Stimulated activated CD4-positive, alpha-beta T cell treated with anti-CD3 and anti-CD28 coated beads, Interleukin-1b, Interleukin-23, amount 100 ng/mL, for 4 hours (primary cell): ENCODE measurements around the gene RNFT2.
"Not testable (repeated sequence)": the region's sequence is repeated elsewhere in the genome, so short reads cannot be mapped to it uniquely, and the experiment has no call there.

Experiments used
- DNase-seq, 2 donors: peaks; one replicate each; pipeline ENCODE4 v3.0.0-alpha.2; 2020; ENCODE audit warnings: low read depth in 2 of 2

The RNFT2 gene

DNA sequence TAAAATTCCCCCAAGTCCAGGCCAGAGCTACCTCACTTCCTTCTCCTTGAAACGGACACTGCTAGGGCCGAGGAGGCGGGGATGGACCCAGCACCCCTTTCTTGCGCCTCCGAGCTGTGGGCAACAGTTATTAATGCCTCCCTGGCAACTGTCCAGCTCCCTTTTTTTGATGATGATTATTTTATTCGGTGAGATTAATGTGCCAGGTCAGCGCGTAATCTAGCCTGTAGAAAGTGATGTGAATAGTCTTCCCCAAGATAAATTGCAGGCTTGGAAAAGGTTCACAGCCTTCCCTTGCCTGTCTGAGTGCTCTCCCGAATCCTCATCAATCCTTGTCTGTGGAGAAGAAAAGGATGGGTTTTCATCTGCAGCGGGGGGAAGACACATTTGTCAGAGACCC, 54.3 kb downstream of the RNFT2 start:
- no peak for DNase-seq

GRCh38 chr12:116794725-116795124, 56.6 kb downstream of the RNFT2 start:
- no peak for DNase-seq

DNA sequence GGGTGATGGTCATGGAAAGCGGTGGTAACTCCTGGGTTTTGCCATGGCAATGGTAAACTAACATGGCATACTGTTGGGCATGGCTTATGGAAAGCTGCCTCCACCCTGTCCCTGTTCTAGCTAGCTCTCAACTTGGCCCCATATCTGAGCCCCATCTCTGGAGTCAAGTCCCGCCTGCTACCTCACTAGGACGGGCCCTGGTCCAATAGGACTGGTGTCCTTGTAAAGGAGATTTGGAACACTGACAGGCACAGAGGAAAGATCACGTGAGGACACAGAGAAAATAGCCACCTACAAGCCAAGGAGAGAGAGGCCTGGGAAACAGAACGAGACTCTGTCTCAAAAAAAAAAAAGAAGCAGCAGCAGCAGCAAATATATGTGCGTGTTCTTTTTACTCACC, 59.8 kb downstream of the RNFT2 start:
- DNase-seq = no peak

- DNase-seq = no peak
These were observed 60.6 kb downstream of the RNFT2 start for GRCh38 chr12:116798719-116799118.

DNA sequence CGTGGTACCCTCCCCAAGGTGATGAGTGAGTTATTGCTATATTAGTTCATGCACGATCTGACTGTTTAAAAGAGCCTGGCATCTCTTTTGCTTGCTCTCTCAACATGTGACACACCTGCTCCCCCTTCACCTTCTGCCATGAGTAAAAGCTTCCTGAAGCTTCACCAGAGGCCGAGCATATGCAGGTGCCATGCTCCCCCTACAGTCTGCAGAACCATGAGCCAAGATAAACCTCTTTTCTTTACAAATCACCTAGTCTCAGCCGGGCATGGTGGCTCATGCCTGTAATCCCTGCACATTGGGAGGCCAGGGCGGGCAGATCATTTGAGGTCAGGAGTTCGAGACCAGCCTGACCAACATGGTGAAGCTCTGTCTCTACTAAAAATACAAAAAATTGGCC, 61.8 kb downstream of the RNFT2 start:
- no peak for DNase-seq

DNA sequence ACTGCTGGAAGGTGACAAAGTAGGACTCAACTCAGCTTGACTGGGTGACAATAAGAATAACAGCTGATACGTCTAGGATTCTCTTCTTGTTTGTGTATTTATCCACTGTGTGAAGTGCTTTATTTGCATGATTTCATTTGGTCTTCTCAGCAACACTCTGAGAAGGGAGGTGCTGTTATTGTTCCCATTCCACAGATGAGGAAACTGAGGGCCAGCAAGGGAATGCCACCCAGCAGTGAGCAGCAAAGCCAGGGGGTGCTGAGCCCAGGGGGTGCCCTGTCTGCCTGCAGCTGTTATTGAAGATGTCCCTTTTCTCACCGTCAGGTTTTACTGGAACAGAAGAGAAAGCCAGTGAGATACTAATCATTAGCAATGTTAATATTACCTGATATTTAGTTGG, 62.8 kb downstream of the RNFT2 start:
- DNase-seq = no peak

- DNase-seq = no peak
These were observed 63.9 kb downstream of the RNFT2 start for GRCh38 chr12:116802018-116802417.

DNA sequence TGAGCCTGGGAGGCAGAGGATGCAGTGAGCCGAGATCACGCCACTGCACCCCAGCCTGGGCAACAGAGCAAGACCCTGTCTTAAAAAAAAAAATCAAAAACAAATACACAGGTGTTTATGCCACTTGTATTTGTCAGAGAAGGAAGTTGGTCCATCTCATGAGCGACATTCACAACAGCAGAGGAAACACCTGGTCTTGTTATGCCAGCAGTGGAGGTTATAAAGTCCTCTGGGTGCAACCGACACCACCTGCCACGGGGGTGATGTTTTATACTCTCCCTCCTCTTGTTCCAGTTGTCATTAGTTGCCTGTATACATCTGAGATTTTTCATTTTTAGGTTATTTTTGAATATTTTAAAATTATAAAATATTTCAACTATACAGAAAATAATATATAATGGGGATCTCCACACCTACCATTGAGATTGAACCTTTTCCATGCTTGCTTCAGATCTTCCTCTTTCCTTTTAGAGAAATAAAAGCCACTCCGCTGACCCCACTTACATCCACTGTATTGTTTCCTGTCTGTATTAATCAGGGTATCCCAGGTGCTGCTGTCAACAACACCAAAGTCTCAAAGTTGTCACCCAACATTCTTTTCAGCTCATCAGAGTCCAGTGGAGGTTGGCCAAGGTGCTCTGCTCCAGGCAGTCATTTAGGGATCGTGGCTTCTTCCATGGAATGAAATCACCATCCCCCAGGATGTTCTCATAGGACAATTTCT, 65.1 kb downstream of the RNFT2 start:
- no peak for DNase-seq

GRCh38 chr12:116804051-116804450, 65.9 kb downstream of the RNFT2 start:
- no peak for DNase-seq

DNA sequence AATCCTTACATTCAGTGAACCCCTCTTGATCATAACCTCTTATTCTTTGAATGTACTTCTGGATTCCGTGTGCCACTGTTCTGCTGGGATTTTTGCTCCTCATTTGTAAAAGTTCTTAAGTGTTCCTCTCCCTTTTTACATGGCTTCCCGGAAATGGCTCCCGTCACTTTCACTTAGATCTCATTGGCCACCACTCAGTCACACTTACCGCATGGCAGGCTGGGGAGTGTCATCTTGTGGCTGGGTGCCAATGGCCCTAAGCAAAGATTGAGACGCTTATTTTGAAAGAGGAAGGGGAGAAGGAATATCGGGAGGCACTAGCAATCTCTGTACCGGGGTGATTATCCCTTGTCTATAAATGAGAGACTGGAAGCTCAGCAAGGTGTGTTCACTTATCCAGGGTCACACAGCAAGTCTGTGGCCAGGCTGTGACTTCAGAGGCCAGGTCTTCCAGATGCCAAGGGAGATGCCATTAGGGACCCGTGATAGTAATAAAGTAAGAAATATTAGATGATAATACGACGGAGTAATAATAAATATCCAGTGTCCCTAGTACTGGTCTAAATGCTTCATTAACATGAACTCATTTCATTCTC, 68.8 kb downstream of the RNFT2 start:
- DNase-seq = no peak

- DNase-seq = no peak
These were observed 69.4 kb downstream of the RNFT2 start for GRCh38 chr12:116807546-116807945.

DNA sequence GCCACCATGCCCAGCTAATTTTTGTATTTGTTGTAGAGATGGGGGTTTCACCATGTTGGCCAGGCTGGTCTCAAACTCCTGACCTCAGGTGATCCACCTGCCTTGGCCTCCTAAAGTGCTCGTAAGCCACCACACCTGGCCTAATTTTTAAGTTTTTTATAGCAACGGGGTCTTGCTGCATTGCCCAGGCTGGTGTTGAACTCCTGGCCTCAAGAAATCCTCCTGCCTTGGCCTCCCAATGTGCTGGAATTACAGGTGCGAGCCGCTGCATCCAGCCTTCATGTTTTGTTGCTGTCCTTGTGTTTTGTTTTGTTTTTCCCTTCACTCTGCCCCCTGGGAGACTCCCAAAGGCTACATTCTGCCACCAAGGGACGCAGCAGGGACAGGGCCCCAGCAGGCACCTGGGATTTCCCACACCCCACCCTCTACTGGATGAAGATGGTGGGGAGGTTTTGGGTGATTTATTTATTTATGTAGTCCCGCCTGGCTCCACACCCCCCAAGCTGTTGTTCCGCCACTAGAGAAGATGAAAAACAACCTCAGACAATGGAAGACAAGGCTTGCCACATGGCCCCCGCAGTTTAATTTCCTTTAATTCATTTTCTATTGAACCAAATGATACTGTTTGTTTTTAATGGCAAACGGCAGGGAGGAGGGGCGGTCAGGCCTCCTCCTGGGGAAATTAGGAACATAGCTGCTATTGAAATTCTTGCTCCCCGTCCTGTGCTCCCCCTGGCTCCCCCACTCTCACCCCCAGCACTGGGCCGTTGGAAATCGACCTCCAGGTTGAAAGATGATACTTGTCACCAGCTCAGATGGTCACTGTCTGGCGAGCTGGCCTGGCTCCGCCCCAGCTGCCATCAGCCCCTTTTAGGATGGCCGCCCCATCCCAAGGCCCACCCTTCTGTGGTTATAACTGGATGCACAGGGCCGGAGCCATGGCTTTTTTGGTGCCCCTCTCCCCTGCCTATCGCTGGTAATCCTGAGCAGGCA, 70.3 kb downstream of the RNFT2 start:
- DNase-seq = no peak

- no peak for DNase-seq
These were observed 74.1 kb downstream of the RNFT2 start for GRCh38 chr12:116812238-116812637.

GRCh38 chr12:116813271-116814041, 75.3 kb downstream of the RNFT2 start:
- no peak for DNase-seq

GRCh38 chr12:116814766-116815165, 76.7 kb downstream of the RNFT2 start:
- not testable (repeated sequence) for DNase-seq

DNA sequence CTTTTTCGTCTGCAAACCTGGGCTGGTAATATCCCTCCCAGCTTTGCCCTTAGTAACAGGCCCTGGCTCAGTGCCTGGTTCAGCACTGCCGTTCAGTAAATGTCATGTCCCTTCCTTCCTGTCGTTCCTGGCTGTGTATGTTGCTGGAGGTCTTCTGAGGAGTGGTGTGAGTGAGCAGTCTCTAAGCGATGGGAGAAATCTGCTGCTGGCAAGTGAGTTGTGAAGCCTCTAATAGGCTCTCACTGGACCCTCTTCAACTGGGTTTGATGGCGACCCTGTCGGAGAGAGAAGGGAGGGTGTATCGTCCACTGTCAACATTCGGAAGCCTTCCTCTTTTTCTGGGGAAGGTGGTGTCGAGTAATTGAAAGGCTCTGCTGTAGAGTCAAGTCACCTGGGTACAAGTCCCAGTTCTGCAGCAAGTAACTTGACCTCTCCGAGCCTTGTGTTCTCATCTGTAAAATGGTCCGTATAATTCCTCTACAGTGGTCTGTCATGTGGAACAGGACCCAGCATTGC, 80.3 kb downstream of the RNFT2 start:
- peak in 1 of 2 donors; percentile 1 for DNase-seq

GRCh38 chr12:116818948-116819832, 81.1 kb downstream of the RNFT2 start:
- peak; percentile 88 to 91 for DNase-seq

DNA sequence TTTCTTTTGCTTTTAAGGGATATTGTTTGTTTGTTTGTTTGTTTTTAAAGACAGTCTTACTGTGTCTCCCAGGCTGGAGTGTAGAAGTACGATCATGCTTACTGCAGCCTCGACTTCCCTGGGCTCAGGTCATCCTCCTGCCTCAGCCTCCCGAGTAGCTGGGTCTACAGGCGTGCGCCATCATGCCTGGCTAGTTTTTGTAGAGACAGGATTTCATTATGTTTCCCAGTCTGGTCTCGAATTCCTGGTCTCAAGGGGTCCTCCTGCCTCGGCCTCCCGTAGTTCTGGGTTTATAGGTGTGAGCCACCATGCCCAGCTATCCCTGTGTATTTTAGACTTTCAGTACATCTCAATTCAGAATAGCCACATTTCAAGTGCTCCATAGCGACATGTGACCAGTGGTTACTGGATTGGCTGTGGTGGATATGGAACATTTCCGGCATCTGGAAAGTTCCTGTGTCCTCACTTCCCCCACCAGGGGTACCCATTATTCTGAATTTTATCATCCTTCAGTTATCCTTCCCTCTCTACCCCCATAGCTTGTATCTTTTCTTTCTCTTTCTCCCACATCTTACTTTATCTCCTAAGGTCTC, 82.0 kb downstream of the RNFT2 start:
- no peak for DNase-seq

- no peak for DNase-seq
These were observed 83.2 kb downstream of the RNFT2 start for GRCh38 chr12:116821291-116821690.

GRCh38 chr12:116827432-116827831, 89.3 kb downstream of the RNFT2 start:
- no peak for DNase-seq
